H1 (cell line): ENCODE measurements around the gene ASIC2. TPM values are rescaled to one million over a fixed set of nuclear protein-coding genes. Genes with fewer than 3 reads are reported as not detected.

Experiments
- CTCF ChIA-PET: fragments of 300-600 bp; sonication (Branson Sonifier 250); formaldehyde crosslinking; loops from one replicate; lab custom pipeline; 2021; ENCODE audit not compliant: partially characterized antibody; lab: Charles Lee
- POLR2A ChIA-PET: fragments of 300-600 bp; sonication (Branson Sonifier 250); formaldehyde crosslinking; loops from one replicate; lab custom pipeline; 2021; ENCODE audit warnings: inconsistent platforms; ENCODE audit not compliant: partially characterized antibody; lab: Charles Lee
- DNase-seq, 2 experiments: peaks; one replicate each; pipeline versions ENCODE4 v3.0.0 to v3.0.0-alpha.2; 2010 to 2022; ENCODE audit warnings: low spot score in 2 of 2, low read depth in 1 of 2, mixed read lengths in 1 of 2
- FAIRE-seq: peaks from 2 replicates; lab custom pipeline; 2011; peaks lifted over from hg19 to GRCh38; lab: Jason Lieb, UNC
- H2AFZ ChIP-seq: 2 replicates; pipeline ENCODE4 v1.8.1; 2012; ENCODE audit warnings: low read length, inconsistent platforms
- H2AK5ac ChIP-seq: 2 replicates; pipeline ENCODE4 v1.6.1; 2013; ENCODE audit warnings: low read depth, low read length
- H2BK120ac ChIP-seq: replicated peaks from 2 replicates; pipeline ENCODE3; 2013; ENCODE audit warnings: low read depth, low read length, inconsistent platforms
- H2BK12ac ChIP-seq: 2 replicates; pipeline ENCODE4 v1.6.1; 2013; ENCODE audit warnings: low read depth, low read length
- H2BK15ac ChIP-seq: 2 replicates; pipeline ENCODE4 v1.6.1; 2013; ENCODE audit warnings: low read length
- H2BK20ac ChIP-seq: 2 replicates; pipeline ENCODE4 v1.6.1; 2013; ENCODE audit warnings: low read length
- H2BK5ac ChIP-seq: 2 replicates; pipeline ENCODE4 v1.6.1; 2013; ENCODE audit warnings: low read depth, low read length
- H3K14ac ChIP-seq: 2 replicates; pipeline ENCODE4 v1.6.1; 2013; ENCODE audit warnings: inconsistent platforms; ENCODE audit not compliant: insufficient read length
- H3K18ac ChIP-seq: 2 replicates; pipeline ENCODE4 v1.6.1; 2013; ENCODE audit warnings: low read length; ENCODE audit errors: extremely low read depth
- H3K23ac ChIP-seq: 2 replicates; pipeline ENCODE4 v1.6.1; 2013; ENCODE audit warnings: inconsistent platforms; ENCODE audit not compliant: insufficient read length
- H3K23me2 ChIP-seq: 2 replicates; pipeline ENCODE4 v1.6.1; 2013; ENCODE audit warnings: low read depth, low read length
- H3K27ac ChIP-seq: 2 replicates; pipeline ENCODE4 v1.6.1; 2011; ENCODE audit warnings: low read depth, low read length, inconsistent platforms
- H3K27me3 ChIP-seq, 4 experiments: replicated peaks in 1 of 4; 1 replicate in 1 of 4; 2 replicates in 3 of 4; pipeline versions ENCODE4 v1.6.1 to v1.8.1; 2011 to 2013; ENCODE audit warnings: low read length in 3 of 4, mild to moderate bottlenecking in 3 of 4, inconsistent platforms in 2 of 4, mixed read lengths in 2 of 4, moderate library complexity in 1 of 4; ENCODE audit not compliant: control insufficient read depth in 3 of 4, insufficient read depth in 3 of 4; ENCODE audit errors: extremely low read depth in 1 of 4
- H3K36me3 ChIP-seq, 4 experiments: 2 replicates each; pipeline versions ENCODE4 v1.6.1 to v1.8.1; 2011 to 2013; ENCODE audit warnings: mild to moderate bottlenecking in 4 of 4, low read length in 3 of 4, moderate library complexity in 2 of 4, control low read depth in 1 of 4, inconsistent platforms in 1 of 4; ENCODE audit not compliant: insufficient read depth in 4 of 4, control insufficient read depth in 2 of 4
- H3K4ac ChIP-seq: replicated peaks from 2 replicates; pipeline ENCODE3; 2013; ENCODE audit warnings: low read length, low read depth, mixed read lengths, inconsistent platforms; ENCODE audit not compliant: insufficient read length
- H3K4me1 ChIP-seq, 4 experiments: replicated peaks in 1 of 4; 1 replicate in 1 of 4; 2 replicates in 3 of 4; pipeline versions ENCODE4 v1.6.1 to v1.8.1; 2011 to 2013; ENCODE audit warnings: low read length in 3 of 4, inconsistent platforms in 2 of 4, mixed read lengths in 1 of 4; ENCODE audit not compliant: insufficient read depth in 4 of 4, control insufficient read depth in 3 of 4
- H3K4me2 ChIP-seq, 2 experiments: 2 replicates each; pipeline versions ENCODE4 v1.6.1 to v1.8.1; 2011 to 2013; ENCODE audit warnings: low read depth in 2 of 2, low read length in 2 of 2, control low read depth in 1 of 2, inconsistent platforms in 1 of 2, mild to moderate bottlenecking in 1 of 2; ENCODE audit not compliant: insufficient read depth in 1 of 2
- H3K4me3 ChIP-seq, 4 experiments: fragments of 200-600, 300-600 bp in 1 of 4; sonication (generic), shearing (Covaris generic), sonication (Bioruptor Twin) in 1 of 4; 2 replicates each; pipeline versions ENCODE4 v1.5.1 to v1.8.1; 2011 to 2016; ENCODE audit warnings: low read length in 4 of 4, low read depth in 3 of 4, control low read depth in 2 of 4, inconsistent platforms in 2 of 4, mild to moderate bottlenecking in 2 of 4, mixed read lengths in 1 of 4, moderate library complexity in 1 of 4; ENCODE audit not compliant: insufficient read depth in 2 of 4; ENCODE audit errors: extremely low read depth in 1 of 4
- H3K56ac ChIP-seq: replicated peaks from 2 replicates; pipeline ENCODE3; 2013; ENCODE audit warnings: low read depth, mild to moderate bottlenecking, mixed read lengths, low read length, inconsistent platforms; ENCODE audit not compliant: insufficient read length
- H3K79me1 ChIP-seq: 2 replicates; pipeline ENCODE4 v1.6.1; 2013; ENCODE audit warnings: low read depth, low read length, control low read depth
- H3K79me2 ChIP-seq, 2 experiments: 2 replicates each; pipeline versions ENCODE4 v1.6.1 to v1.8.1; 2012 to 2013; ENCODE audit warnings: low read length in 2 of 2, mild to moderate bottlenecking in 2 of 2, inconsistent platforms in 1 of 2; ENCODE audit not compliant: insufficient read depth in 2 of 2, control insufficient read depth in 1 of 2
- H3K9ac ChIP-seq, 4 experiments: replicated peaks in 1 of 4; 1 replicate in 1 of 4; 2 replicates in 3 of 4; pipeline versions ENCODE4 v1.6.1 to v1.8.1; 2011 to 2013; ENCODE audit warnings: low read depth in 3 of 4, low read length in 3 of 4, control low read depth in 2 of 4, mild to moderate bottlenecking in 2 of 4, moderate library complexity in 2 of 4, inconsistent platforms in 1 of 4; ENCODE audit errors: extremely low read depth in 1 of 4
- H3K9me3 ChIP-seq, 2 experiments: 2 replicates each; pipeline versions ENCODE4 v1.6.1 to v1.8.1; 2012 to 2013; ENCODE audit warnings: mild to moderate bottlenecking in 2 of 2, moderate library complexity in 2 of 2, control low read depth in 1 of 2, inconsistent platforms in 1 of 2, low read depth in 1 of 2, low read length in 1 of 2, mixed read lengths in 1 of 2; ENCODE audit not compliant: insufficient read depth in 2 of 2
- H4K20me1 ChIP-seq, 2 experiments: replicated peaks in 1 of 2; 2 replicates each; pipeline versions ENCODE3 to v1.8.1; 2011 to 2013; ENCODE audit warnings: inconsistent platforms in 2 of 2, low read length in 2 of 2, mild to moderate bottlenecking in 1 of 2; ENCODE audit not compliant: insufficient read depth in 2 of 2, control insufficient read depth in 1 of 2
- H4K5ac ChIP-seq: 2 replicates; pipeline ENCODE4 v1.6.1; 2013; ENCODE audit warnings: low read length, low read depth, mixed read lengths, inconsistent platforms; ENCODE audit not compliant: insufficient read length
- H4K8ac ChIP-seq: 2 replicates; pipeline ENCODE4 v1.8.0; 2013; ENCODE audit warnings: mild to moderate bottlenecking, moderate library complexity, low read length, inconsistent platforms; ENCODE audit not compliant: insufficient read depth; ENCODE audit errors: extremely low read depth
- H4K91ac ChIP-seq: replicated peaks from 2 replicates; pipeline ENCODE3; 2013; ENCODE audit warnings: low read length, mixed read lengths, inconsistent platforms; ENCODE audit not compliant: insufficient read length
- ASH2L ChIP-seq: fragments of 200-600, 300-600 bp; sonication (generic); IDR thresholded peaks from one replicate; pipeline ENCODE4 v1.7.1; 2017; ENCODE audit warnings: low read length
- BACH1 ChIP-seq: IDR thresholded peaks from 2 replicates; pipeline ENCODE4 v1.6.1; 2012; ENCODE audit warnings: low read length, improper control_type of control experiment
- BCL11A ChIP-seq, 2 experiments: IDR thresholded peaks; one replicate each; pipeline ENCODE4 v1.6.1; 2011; ENCODE audit warnings: low read depth in 2 of 2, low read length in 2 of 2, mild to moderate bottlenecking in 2 of 2
- GTF2F1 ChIP-seq: IDR thresholded peaks from 2 replicates; pipeline ENCODE4 v1.6.1; 2012; ENCODE audit warnings: low read depth, low read length, improper control_type of control experiment, borderline replicate concordance
- HDAC6 ChIP-seq: IDR thresholded peaks from one replicate; pipeline ENCODE4 v1.7.1; 2012; ENCODE audit warnings: low read depth, mild to moderate bottlenecking, inconsistent platforms, low read length, moderate library complexity
- KDM4A ChIP-seq: IDR thresholded peaks from one replicate; pipeline ENCODE4 v1.7.1; 2012; ENCODE audit warnings: low read depth, mild to moderate bottlenecking, moderate library complexity, low read length, inconsistent platforms; ENCODE audit not compliant: severe bottlenecking
- NANOG ChIP-seq: IDR thresholded peaks from 2 replicates; pipeline ENCODE4 v1.6.1; 2011; ENCODE audit warnings: low read length, low read depth, mild to moderate bottlenecking, inconsistent platforms; ENCODE audit not compliant: insufficient read depth, poor library complexity, severe bottlenecking
- RAD21 ChIP-seq, 2 experiments: IDR thresholded peaks in 1 of 2; conservative IDR thresholded peaks in 1 of 2; 2 replicates each; pipeline ENCODE4 v1.6.1; 2011; ENCODE audit warnings: low read depth in 2 of 2, low read length in 2 of 2, improper control_type of control experiment in 1 of 2, inconsistent platforms in 1 of 2, mild to moderate bottlenecking in 1 of 2, moderate library complexity in 1 of 2
- RXRA ChIP-seq: IDR thresholded peaks from 2 replicates; pipeline ENCODE4 v1.6.1; 2011; ENCODE audit warnings: low read depth, mild to moderate bottlenecking, low read length, moderate library complexity; ENCODE audit not compliant: insufficient read depth
- SAP30 ChIP-seq: fragments of 300-600 bp; sonication (generic); IDR thresholded peaks from 2 replicates; pipeline ENCODE4 v1.7.1; 2012; ENCODE audit warnings: low read length, moderate library complexity, mild to moderate bottlenecking, inconsistent platforms; ENCODE audit not compliant: insufficient read depth, insufficient replicate concordance
- SP4 ChIP-seq: IDR thresholded peaks from 2 replicates; pipeline ENCODE4 v1.6.1; 2012; ENCODE audit warnings: low read length, inconsistent platforms
- YY1 ChIP-seq: IDR thresholded peaks from 2 replicates; pipeline ENCODE4 v1.6.1; 2011; ENCODE audit warnings: low read depth, mild to moderate bottlenecking, low read length
- ZNF274 ChIP-seq: IDR thresholded peaks from 2 replicates; pipeline ENCODE4 v1.7.0; 2012; ENCODE audit warnings: low read length, borderline replicate concordance; ENCODE audit errors: extremely low read depth
- WGBS, 2 experiments: shearing (Covaris generic) in 1 of 2; methylation state at CpG; one replicate each; pipeline versions ENCODE4 v1.1.6 to v1.1.7; 2013 to 2015; ENCODE audit warnings: low lambda C conversion rate in 2 of 2, mixed read lengths in 2 of 2, inconsistent platforms in 1 of 2, low coverage in 1 of 2, missing lambda C conversion rate in 1 of 2; ENCODE audit not compliant: insufficient replicate concordance in 2 of 2, insufficient coverage in 1 of 2, insufficient read length in 1 of 2; ENCODE audit errors: extremely low coverage in 1 of 2, missing lambda C conversion rate in 1 of 2; 5-methylcytosine and 5-hydroxymethylcytosine counted together
- polyA plus RNA-seq, 7 experiments: library from polyadenylated mRNA; depleted of rRNA in 3 of 7; stranded (reverse) in 5 of 7; unstranded in 2 of 7; fragments of >200 nt in 5 of 7; fragments of 200-250 nt in 2 of 7; gene quantifications; 1 replicate in 5 of 7; 2 replicates in 1 of 7; 4 replicates in 1 of 7; pipeline versions ENCODE4 v1.2.1 to v1.2.3, GENCODE V29; 2011 to 2013; ENCODE audit warnings: missing spikeins in 2 of 7, mixed read lengths in 2 of 7
- total RNA-seq: library from RNA; stranded (reverse); fragmentation: NEBNext Ultra II Directional; extraction: Animal tissue kit (Norgen Biotek cat#: 25700); gene quantifications from 2 replicates; pipeline ENCODE4 v1.2.1, GENCODE V29; 2021

ASIC2 gene
- total and polyA plus RNA-seq, 2 of the 8 experiments (the other 6 are each of a cell fraction or from before 2014, with no cell fraction given) = 0.86 to 1.2 TPM

- no peaks in the 10 kb centered on the region for H3K4me1 ChIP-seq
- no peaks in the 10 kb centered on the region; a peak in 2 of 8 replicates for H3K36me3 ChIP-seq
- H3K23ac ChIP-seq = no peak overlapping the region
- H2BK12ac ChIP-seq = no peak overlapping the region
- H2BK20ac ChIP-seq = no peak overlapping the region
- H2AFZ ChIP-seq = no peak overlapping the region
- no peak overlapping the region for H2AK5ac ChIP-seq
- H3K23me2 ChIP-seq = no peaks in the 10 kb centered on the region; the same call in 1 of the 2 replicates
- H3K4ac ChIP-seq = no peak overlapping the region
- no peak overlapping the region for H3K4me3 ChIP-seq
- H2BK15ac ChIP-seq = no peak overlapping the region
- H3K9ac ChIP-seq = no peak overlapping the region
- no peak overlapping the region for H2BK5ac ChIP-seq
- H3K18ac ChIP-seq = no peak overlapping the region
- H3K14ac ChIP-seq = no peak overlapping the region
- H3K27ac ChIP-seq = no peak overlapping the region
- H4K5ac ChIP-seq = no peak overlapping the region
- DNase-seq (no peak), FAIRE-seq (no peak)
- no peaks in the 10 kb centered on the region for H4K20me1 ChIP-seq
- WGBS, 2 experiments = 92% methylated on average over 10 of the region's 10 CpGs; no CpG with 5 or more reads in 1 of the 2 experiments
- no peaks in the 10 kb centered on the region for H3K79me2 ChIP-seq
- H3K9me3 ChIP-seq = no peaks in the 10 kb centered on the region
- CTCF ChIA-PET = interaction anchor here (1.1 to 2.6 kb wide), 3 partner anchors 19 to 113 kb away, joined by 3 to 9 read pairs (median 3); no protein-coding TSS in a partner anchor
- H3K27me3 ChIP-seq = no peaks in the 10 kb centered on the region; a peak in 1 of 7 replicates
- H4K8ac ChIP-seq = no peak overlapping the region
- no peak overlapping the region for H2BK120ac ChIP-seq
- POLR2A ChIA-PET = no interaction called here
- no peak overlapping the region for H4K91ac ChIP-seq
- H3K79me1 ChIP-seq = no peaks in the 10 kb centered on the region
- H3K56ac ChIP-seq = no peak overlapping the region
- H3K4me2 ChIP-seq = no peak overlapping the region
- TF ChIP-seq BCL11A (IDR thresholded peaks at IDR 0.05; ENCODE audit: low read depth in 2 of 2, low read length in 2 of 2) (no peak), ZNF274 (no peak), GTF2F1 (no peak), HDAC6 (no peak), YY1 (no peak), RAD21 (IDR thresholded peaks at IDR 0.05 in 1 of 2, conservative IDR thresholded peaks at IDR 0.05 in 1 of 2; ENCODE audit: low read depth in 2 of 2, low read length in 2 of 2) (no peak), ASH2L (no peak), SP4 (no peak), NANOG (no peak), KDM4A (no peak), BACH1 (no peak), RXRA (no peak), SAP30 (no peak)
Measured at GRCh38 chr17:33163533-33164168, 129.4 kb downstream of the ASIC2 start.
